Parathyroid adenoma (tissue), 2 donors: Measurements from ENCODE around the gene RHEBL1.
A peak's percentile ranks its signal among the peaks of the same experiment; 100 is the strongest.

Source experiments
- H2AFZ ChIP-seq: fragments of 300-600 bp; sonication (generic); one replicate; pipeline ENCODE4 v1.7.0; 2017; ENCODE audit warnings: antibody characterized with exemption, mild to moderate bottlenecking
- H3K27ac ChIP-seq: fragments of 300-600 bp; sonication (generic); one replicate; pipeline ENCODE4 v1.7.0; 2017
- H3K27me3 ChIP-seq: fragments of 300-600 bp; sonication (generic); one replicate; pipeline ENCODE4 v1.7.0; 2017; ENCODE audit warnings: low read length; ENCODE audit not compliant: control insufficient read depth, insufficient read depth
- H3K36me3 ChIP-seq: fragments of 300-600 bp; sonication (generic); one replicate; pipeline ENCODE4 v1.7.0; 2017; ENCODE audit warnings: low read length; ENCODE audit not compliant: control insufficient read depth, insufficient read depth
- H3K4me1 ChIP-seq: fragments of 300-600 bp; sonication (generic); one replicate; pipeline ENCODE4 v1.7.0; 2017; ENCODE audit warnings: control low read depth
- H3K4me2 ChIP-seq: fragments of 300-600 bp; sonication (generic); one replicate; pipeline ENCODE4 v1.7.0; 2017; ENCODE audit warnings: low read length
- H3K4me3 ChIP-seq: fragments of 300-600 bp; sonication (generic); one replicate; pipeline ENCODE4 v1.7.0; 2017; ENCODE audit warnings: low read depth, low read length
- H3K79me2 ChIP-seq: fragments of 300-600 bp; sonication (generic); one replicate; pipeline ENCODE4 v1.7.0; 2017; ENCODE audit warnings: control low read depth
- H3K9ac ChIP-seq: fragments of 300-600 bp; sonication (generic); one replicate; pipeline ENCODE4 v1.7.0; 2017; ENCODE audit warnings: mild to moderate bottlenecking
- H3K9me3 ChIP-seq: fragments of 300-600 bp; sonication (generic); one replicate; pipeline ENCODE4 v1.7.0; 2017; ENCODE audit warnings: low read length; ENCODE audit not compliant: control insufficient read depth
- CTCF ChIP-seq: fragments of 300-600 bp; sonication (generic); IDR thresholded peaks from one replicate; pipeline ENCODE4 v1.7.0; 2017; ENCODE audit warnings: antibody characterized with exemption, mild to moderate bottlenecking
- donor health status: primary hyperparathyroidism.

Gene RHEBL1

GRCh38 chr12:49092816-49093406, 23.1 kb upstream of the RHEBL1 start:
- H3K4me2 ChIP-seq = no peak overlapping the region
- H3K4me1 ChIP-seq = peaks cover 13% of the 10 kb centered on the region
- H3K27ac ChIP-seq = no peak overlapping the region
- H3K36me3 ChIP-seq = no peaks in the 10 kb centered on the region
- no peaks in the 10 kb centered on the region for H3K9me3 ChIP-seq
- H2AFZ ChIP-seq = no peak overlapping the region
- H3K9ac ChIP-seq = no peak overlapping the region
- H3K4me3 ChIP-seq = no peak overlapping the region
- peaks cover 27% of the 10 kb centered on the region for H3K27me3 ChIP-seq
- no peaks in the 10 kb centered on the region for H3K79me2 ChIP-seq
- no peak for TF ChIP-seq CTCF

- no peaks in the 10 kb centered on the region for H3K9me3 ChIP-seq
- peak; percentile 21 for TF ChIP-seq CTCF
- H3K4me1 ChIP-seq = peaks cover 13% of the 10 kb centered on the region
- no peak overlapping the region for H3K27ac ChIP-seq
- no peaks in the 10 kb centered on the region for H3K79me2 ChIP-seq
- H3K27me3 ChIP-seq = peaks cover 27% of the 10 kb centered on the region
- no peaks in the 10 kb centered on the region for H3K36me3 ChIP-seq
- H3K9ac ChIP-seq = no peak overlapping the region
- H3K4me3 ChIP-seq = no peak overlapping the region
- peak overlapping the region; percentile 43 for H3K4me2 ChIP-seq
- peak overlapping the region; percentile 12 for H2AFZ ChIP-seq
Measured at GRCh38 chr12:49092086-49092815, 22.5 kb upstream of the RHEBL1 start.

GRCh38 chr12:49091836-49092085, 22.0 kb upstream of the RHEBL1 start:
- no peak for TF ChIP-seq CTCF
- Histone ChIP-seq H3K79me2 (no peaks in the 10 kb centered on the region), H3K27me3 (peaks cover 27% of the 10 kb centered on the region), H3K36me3 (no peaks in the 10 kb centered on the region), H2AFZ (peak overlapping the region; percentile 12), H3K9ac (no peak overlapping the region), H3K4me3 (no peak overlapping the region), H3K27ac (no peak overlapping the region), H3K4me1 (peaks cover 13% of the 10 kb centered on the region), H3K4me2 (peak overlapping the region; percentile 43), H3K9me3 (no peaks in the 10 kb centered on the region)

GRCh38 chr12:49091056-49091835, 21.5 kb upstream of the RHEBL1 start:
- Histone ChIP-seq H3K4me1 (peaks cover 13% of the 10 kb centered on the region), H3K27me3 (peaks cover 27% of the 10 kb centered on the region), H3K9ac (no peak overlapping the region), H2AFZ (no peak overlapping the region), H3K4me3 (no peak overlapping the region), H3K36me3 (no peaks in the 10 kb centered on the region), H3K27ac (no peak overlapping the region), H3K4me2 (peak overlapping the region; percentile 43), H3K79me2 (no peaks in the 10 kb centered on the region), H3K9me3 (no peaks in the 10 kb centered on the region)
- TF ChIP-seq CTCF = no peak
